Measurements from ENCODE around the gene SLC22A1.
"Not testable (repeated sequence)": the region's sequence is repeated elsewhere in the genome, so short reads cannot be mapped to it uniquely, and the experiment has no call there.

The SLC22A1 gene

GRCh38 chr6:160121981-160122380 lies 366 bp downstream of the SLC22A1 start:
- H3K27me3 Mint-ChIP-seq (ENCODE audit: low read depth): no peaks in the 10 kb centered on the region
- no peak for DNase-seq (ENCODE audit: low spot score)
- H3K27ac Mint-ChIP-seq: no peak overlapping the region
- H3K9me3 Mint-ChIP-seq: no peaks in the 10 kb centered on the region
- H3K36me3 Mint-ChIP-seq (ENCODE audit: low read depth): peaks cover 10% of the 10 kb centered on the region
- no peaks in the 10 kb centered on the region for H3K4me1 Mint-ChIP-seq (ENCODE audit: low read depth)
- no peak overlapping the region for H3K4me3 Mint-ChIP-seq

GRCh38 chr6:160122744-160123143 lies 1.1 kb downstream of the SLC22A1 start:
- no peaks in the 10 kb centered on the region for H3K4me1 Mint-ChIP-seq (ENCODE audit: low read depth)
- H3K27me3 Mint-ChIP-seq (ENCODE audit: low read depth): no peaks in the 10 kb centered on the region
- H3K9me3 Mint-ChIP-seq: no peaks in the 10 kb centered on the region
- no peak overlapping the region for H3K4me3 Mint-ChIP-seq
- no peak overlapping the region for H3K27ac Mint-ChIP-seq
- peaks cover 5% of the 10 kb centered on the region for H3K36me3 Mint-ChIP-seq (ENCODE audit: low read depth)
- DNase-seq (ENCODE audit: low spot score): no peak

- Mint-ChIP-seq H3K36me3 (ENCODE audit: low read depth) (peaks cover 3% of the 10 kb centered on the region), H3K27ac (peak overlapping the region; percentile 10), H3K27me3 (ENCODE audit: low read depth) (no peaks in the 10 kb centered on the region), H3K4me1 (ENCODE audit: low read depth) (no peaks in the 10 kb centered on the region), H3K9me3 (no peaks in the 10 kb centered on the region), H3K4me3 (no peak overlapping the region)
- no peak for DNase-seq (ENCODE audit: low spot score)
Observed at GRCh38 chr6:160124007-160124406, 2.4 kb downstream of the SLC22A1 start.

- H3K4me3 Mint-ChIP-seq: no peak overlapping the region
- no peak overlapping the region for H3K27ac Mint-ChIP-seq
- H3K27me3 Mint-ChIP-seq (ENCODE audit: low read depth): no peaks in the 10 kb centered on the region
- no peaks in the 10 kb centered on the region for H3K4me1 Mint-ChIP-seq (ENCODE audit: low read depth)
- H3K9me3 Mint-ChIP-seq: no peaks in the 10 kb centered on the region
- peaks cover under 1% of the 10 kb centered on the region for H3K36me3 Mint-ChIP-seq (ENCODE audit: low read depth)
- DNase-seq (ENCODE audit: low spot score): no peak
Observed at GRCh38 chr6:160124605-160125004, 3.0 kb downstream of the SLC22A1 start.

- H3K27me3 Mint-ChIP-seq (ENCODE audit: low read depth); H3K27ac Mint-ChIP-seq; H3K9me3 Mint-ChIP-seq; H3K4me1 Mint-ChIP-seq (ENCODE audit: low read depth); H3K36me3 Mint-ChIP-seq (ENCODE audit: low read depth); DNase-seq (ENCODE audit: low spot score); H3K4me3 Mint-ChIP-seq: not testable (repeated sequence)
Observed at GRCh38 chr6:160125105-160125504, 3.5 kb downstream of the SLC22A1 start.

- Mint-ChIP-seq H3K4me3 (no peak overlapping the region), H3K4me1 (ENCODE audit: low read depth) (no peaks in the 10 kb centered on the region), H3K36me3 (ENCODE audit: low read depth) (no peaks in the 10 kb centered on the region), H3K27me3 (ENCODE audit: low read depth) (no peaks in the 10 kb centered on the region), H3K27ac (no peak overlapping the region), H3K9me3 (no peaks in the 10 kb centered on the region)
- no peak for DNase-seq (ENCODE audit: low spot score)
Observed at GRCh38 chr6:160127270-160128124, 5.9 kb downstream of the SLC22A1 start.

GRCh38 chr6:160128125-160128683 lies 6.6 kb downstream of the SLC22A1 start:
- Mint-ChIP-seq H3K27ac (no peak overlapping the region), H3K4me3 (no peak overlapping the region), H3K9me3 (no peaks in the 10 kb centered on the region), H3K27me3 (ENCODE audit: low read depth) (no peaks in the 10 kb centered on the region), H3K36me3 (ENCODE audit: low read depth) (no peaks in the 10 kb centered on the region), H3K4me1 (ENCODE audit: low read depth) (no peaks in the 10 kb centered on the region)
- no peak for DNase-seq (ENCODE audit: low spot score)

- H3K4me3 Mint-ChIP-seq: no peak overlapping the region
- no peaks in the 10 kb centered on the region for H3K27me3 Mint-ChIP-seq (ENCODE audit: low read depth)
- no peaks in the 10 kb centered on the region for H3K4me1 Mint-ChIP-seq (ENCODE audit: low read depth)
- H3K27ac Mint-ChIP-seq: no peak overlapping the region
- H3K36me3 Mint-ChIP-seq (ENCODE audit: low read depth): no peaks in the 10 kb centered on the region
- DNase-seq (ENCODE audit: low spot score): no peak
- no peaks in the 10 kb centered on the region for H3K9me3 Mint-ChIP-seq
Observed at GRCh38 chr6:160128879-160129516, 7.4 kb downstream of the SLC22A1 start.

GRCh38 chr6:160129881-160130615 lies 8.4 kb downstream of the SLC22A1 start:
- Mint-ChIP-seq H3K9me3 (no peaks in the 10 kb centered on the region), H3K4me3 (no peak overlapping the region), H3K27me3 (ENCODE audit: low read depth) (no peaks in the 10 kb centered on the region), H3K27ac (no peak overlapping the region), H3K36me3 (ENCODE audit: low read depth) (no peaks in the 10 kb centered on the region), H3K4me1 (ENCODE audit: low read depth) (no peaks in the 10 kb centered on the region)
- no peak for DNase-seq (ENCODE audit: low spot score)

- H3K27ac Mint-ChIP-seq: no peak overlapping the region
- no peaks in the 10 kb centered on the region for H3K27me3 Mint-ChIP-seq (ENCODE audit: low read depth)
Observed at GRCh38 chr6:160130729-160131484, 9.3 kb downstream of the SLC22A1 start.

GRCh38 chr6:160131636-160132296 lies 10.2 kb downstream of the SLC22A1 start:
- Mint-ChIP-seq H3K27me3 (ENCODE audit: low read depth) (no peaks in the 10 kb centered on the region), H3K9me3 (no peaks in the 10 kb centered on the region), H3K4me3 (no peak overlapping the region), H3K36me3 (ENCODE audit: low read depth) (no peaks in the 10 kb centered on the region), H3K27ac (no peak overlapping the region), H3K4me1 (ENCODE audit: low read depth) (no peaks in the 10 kb centered on the region)
- no peak for DNase-seq (ENCODE audit: low spot score)

More at GRCh38 chr6:160130729-160131484, 9.3 kb downstream of the SLC22A1 start:
- no peak for DNase-seq (ENCODE audit: low spot score)
- no peak overlapping the region for H3K4me3 Mint-ChIP-seq
- no peaks in the 10 kb centered on the region for H3K9me3 Mint-ChIP-seq
- H3K4me1 Mint-ChIP-seq (ENCODE audit: low read depth): no peaks in the 10 kb centered on the region
- H3K36me3 Mint-ChIP-seq (ENCODE audit: low read depth): no peaks in the 10 kb centered on the region

- no peaks in the 10 kb centered on the region for H3K9me3 Mint-ChIP-seq
- no peak overlapping the region for H3K27ac Mint-ChIP-seq
- no peaks in the 10 kb centered on the region for H3K36me3 Mint-ChIP-seq (ENCODE audit: low read depth)
- no peaks in the 10 kb centered on the region for H3K27me3 Mint-ChIP-seq (ENCODE audit: low read depth)
- no peak for DNase-seq (ENCODE audit: low spot score)
- no peaks in the 10 kb centered on the region for H3K4me1 Mint-ChIP-seq (ENCODE audit: low read depth)
- no peak overlapping the region for H3K4me3 Mint-ChIP-seq
Observed at GRCh38 chr6:160132297-160132637, 10.7 kb downstream of the SLC22A1 start.

- Mint-ChIP-seq H3K27ac (no peak overlapping the region), H3K27me3 (ENCODE audit: low read depth) (no peaks in the 10 kb centered on the region), H3K36me3 (ENCODE audit: low read depth) (no peaks in the 10 kb centered on the region), H3K4me1 (ENCODE audit: low read depth) (peaks cover under 1% of the 10 kb centered on the region), H3K4me3 (no peak overlapping the region), H3K9me3 (no peaks in the 10 kb centered on the region)
- DNase-seq (ENCODE audit: low spot score): no peak
Observed at GRCh38 chr6:160132776-160133338, 11.2 kb downstream of the SLC22A1 start.
